ENCODE results near the gene ZMPSTE24.

The ZMPSTE24 gene

GRCh38 chr1:40305451-40305850 lies 47.4 kb downstream of the ZMPSTE24 start:
- DNase-seq, result no peak

- no peak for DNase-seq
Observed at GRCh38 chr1:40305871-40306270, 47.8 kb downstream of the ZMPSTE24 start.

- DNase-seq, result no peak
Observed at GRCh38 chr1:40306296-40306695, 48.3 kb downstream of the ZMPSTE24 start.

- no peak for DNase-seq
Observed at GRCh38 chr1:40307186-40307585, 49.1 kb downstream of the ZMPSTE24 start.

- no peak for DNase-seq
Observed at GRCh38 chr1:40308036-40308727, 50.1 kb downstream of the ZMPSTE24 start.

GRCh38 chr1:40309374-40310128 lies 51.5 kb downstream of the ZMPSTE24 start:
- no peak for DNase-seq

- DNase-seq, result no peak
Observed at GRCh38 chr1:40310129-40310461, 52.1 kb downstream of the ZMPSTE24 start.

- no peak for DNase-seq
Observed at GRCh38 chr1:40310983-40311642, 53.1 kb downstream of the ZMPSTE24 start.

- no peak for DNase-seq
Observed at GRCh38 chr1:40311692-40312091, 53.7 kb downstream of the ZMPSTE24 start.

GRCh38 chr1:40312238-40313205 lies 54.5 kb downstream of the ZMPSTE24 start:
- peak; percentile 71 to 86 for DNase-seq

- DNase-seq, result no peak
Observed at GRCh38 chr1:40313329-40313957, 55.4 kb downstream of the ZMPSTE24 start.

- no peak for DNase-seq
Observed at GRCh38 chr1:40313958-40314720, 56.1 kb downstream of the ZMPSTE24 start.

- no peak for DNase-seq
Observed at GRCh38 chr1:40314721-40315238, 56.7 kb downstream of the ZMPSTE24 start.

- DNase-seq, result peak; percentile 85 to 88
Observed at GRCh38 chr1:40315239-40315794, 57.3 kb downstream of the ZMPSTE24 start.

GRCh38 chr1:40315795-40316594 lies 58.0 kb downstream of the ZMPSTE24 start:
- DNase-seq, result no peak

- peak in 1 of 2 donors; percentile 11 for DNase-seq
Observed at GRCh38 chr1:40316595-40317393, 58.8 kb downstream of the ZMPSTE24 start, which contains the start of gene COL9A2. TSS of gene COL9A2 (minus strand) at chr1:40317286. CDS start at chr1:40317197, 89 bp downstream.

- DNase-seq, result no peak
Observed at GRCh38 chr1:40317394-40318074, 59.5 kb downstream of the ZMPSTE24 start.

- DNase-seq, result no peak
Observed at GRCh38 chr1:40318476-40318875, 60.4 kb downstream of the ZMPSTE24 start.
